Liver (tissue), 9 donors: ENCODE measurements around the gene TM9SF4. TPM values are rescaled to one million over a fixed set of nuclear protein-coding genes. Genes with fewer than 3 reads are reported as not detected.

Experiments
- DNase-seq: peaks from one replicate; pipeline ENCODE4 v3.0.0-alpha.2; 2017; ENCODE audit warnings: low spot score
- H3K27ac ChIP-seq, 2 donors: one replicate each; pipeline ENCODE4 v1.7.0; 2013; ENCODE audit warnings: inconsistent platforms in 2 of 2, low read length in 2 of 2, control low read depth in 1 of 2, low read depth in 1 of 2, mild to moderate bottlenecking in 1 of 2
- H3K27me3 ChIP-seq, 4 donors: one replicate each; pipeline versions ENCODE4 v1.6.1 to v1.7.0; 2013; ENCODE audit warnings: low read length in 3 of 4, inconsistent platforms in 1 of 4, mild to moderate bottlenecking in 1 of 4, moderate library complexity in 1 of 4; ENCODE audit not compliant: control insufficient read depth in 4 of 4, insufficient read depth in 4 of 4
- H3K36me3 ChIP-seq, 4 donors: one replicate each; pipeline versions ENCODE4 v1.6.1 to v1.7.0; 2013; ENCODE audit warnings: low read length in 3 of 4, mild to moderate bottlenecking in 3 of 4, low read depth in 1 of 4, moderate library complexity in 1 of 4; ENCODE audit not compliant: control insufficient read depth in 4 of 4, insufficient read depth in 3 of 4
- H3K4me1 ChIP-seq, 4 donors: one replicate each; pipeline versions ENCODE4 v1.6.1 to v1.7.0; 2013; ENCODE audit warnings: low read length in 3 of 4, mild to moderate bottlenecking in 3 of 4, moderate library complexity in 1 of 4; ENCODE audit not compliant: control insufficient read depth in 4 of 4, insufficient read depth in 4 of 4
- H3K4me3 ChIP-seq, 3 donors: one replicate each; pipeline versions ENCODE4 v1.6.1 to v1.7.0; 2013; ENCODE audit warnings: low read length in 3 of 3, control low read depth in 1 of 3, low read depth in 1 of 3, mild to moderate bottlenecking in 1 of 3
- H3K9ac ChIP-seq, 2 donors: one replicate each; pipeline ENCODE4 v1.7.0; 2013; ENCODE audit warnings: low read length in 2 of 2, mild to moderate bottlenecking in 2 of 2, moderate library complexity in 2 of 2, control low read depth in 1 of 2, low read depth in 1 of 2
- H3K9me3 ChIP-seq, 4 donors: one replicate each; pipeline versions ENCODE4 v1.6.1 to v1.7.0; 2013; ENCODE audit warnings: low read length in 3 of 4; ENCODE audit not compliant: control insufficient read depth in 4 of 4
- CTCF ChIP-seq: fragments of 150-350 bp; IDR thresholded peaks from 2 replicates; pipeline ENCODE4 v1.5.1; 2017; ENCODE audit warnings: improper control_type of control experiment, low read depth, low read length; ENCODE audit not compliant: missing input control
- EGR1 ChIP-seq, 2 donors: IDR thresholded peaks; 2 replicates each; pipeline ENCODE4 v1.6.1; 2016 to 2018; ENCODE audit warnings: antibody characterized with exemption in 2 of 2, low read depth in 2 of 2
- RXRA ChIP-seq, 2 donors: IDR thresholded peaks; 2 replicates each; pipeline ENCODE4 v1.6.1; 2017 to 2018; ENCODE audit warnings: antibody characterized with exemption in 2 of 2, mild to moderate bottlenecking in 1 of 2
- ZBTB33 ChIP-seq: IDR thresholded peaks from 2 replicates; pipeline ENCODE4 v1.6.1; 2016; ENCODE audit warnings: antibody characterized with exemption
- WGBS: extraction: QIAGEN DNeasy Blood & Tissue Kit; methylation state at CpG from one replicate; pipeline ENCODE4 v1.1.7; 2013; 5-methylcytosine and 5-hydroxymethylcytosine counted together
- polyA plus RNA-seq, 2 donors: library from polyadenylated mRNA; stranded (reverse) in 1 of 2; unstranded in 1 of 2; fragments of 200-250 nt in 1 of 2; fragments of >200 nt in 1 of 2; fragmentation: Nextera tagmentation in 1 of 2; extraction: Ambion mirVana in 1 of 2; gene quantifications; one replicate each; pipeline versions ENCODE4 v1.2.1 to v1.2.3, GENCODE V29; 2013 to 2015
- total RNA-seq, 2 donors: library from RNA; depleted of rRNA; stranded (reverse); fragments of >200 nt; gene quantifications; one replicate each; pipeline ENCODE4 v1.2.3, GENCODE V29; 2014
- donor health status: healthy.
- donor health status: healthy.
- donor health status: healthy.
- donor health status: healthy.
- donor health status: healthy.

The TM9SF4 gene
- total and polyA plus RNA-seq, 4 donors: 15.9 to 26.2 (median 22.2) TPM

GRCh38 chr20:32207626-32208498, 98.3 kb downstream of the TM9SF4 start, which contains the start of the genes PLAGL2 and POFUT1 (continued):
- TF ChIP-seq ZBTB33: peak; percentile 47

GRCh38 chr20:32208499-32209154, 99.1 kb downstream of the TM9SF4 start:
- Histone ChIP-seq H3K9me3 (no peaks in the 10 kb centered on the region), H3K4me1 (peaks cover 6 to 73% (median 61%) of the 10 kb centered on the region in 4 donors), H3K9ac (peak overlapping the region; percentile 88 to 90), H3K4me3 (peak overlapping the region; percentile 58 to 98 (median 85)), H3K27me3 (no peaks in the 10 kb centered on the region), H3K36me3 (peaks cover 0 to 13% (median 3%) of the 10 kb centered on the region in 4 donors), H3K27ac (peak overlapping the region; percentile 85 to 96)
- TF ChIP-seq CTCF (no peak), ZBTB33 (peak; percentile 2)
- DNase-seq: no peak
- 46% methylated on average over 13 of the region's 13 CpGs for WGBS

- DNase-seq: no peak
- Histone ChIP-seq H3K27me3 (no peaks in the 10 kb centered on the region), H3K4me3 (no peak overlapping the region), H3K36me3 (peaks cover 0 to 13% (median 3%) of the 10 kb centered on the region in 4 donors), H3K4me1 (peaks cover 6 to 67% (median 61%) of the 10 kb centered on the region in 4 donors), H3K9me3 (no peaks in the 10 kb centered on the region), H3K9ac (peak overlapping the region in 1 of 2 donors; percentile 29), H3K27ac (peak overlapping the region; percentile 85 to 96)
- WGBS: 73% methylated on average over 9 of the region's 9 CpGs
- TF ChIP-seq EGR1 (IDR thresholded peaks at IDR 0.05; ENCODE audit: low read depth in 2 of 2): no peak
- TF ChIP-seq RXRA (IDR thresholded peaks at IDR 0.05): peak in 1 of 2 donors; percentile 3
These were observed 100.5 kb downstream of the TM9SF4 start for GRCh38 chr20:32209850-32210605.
